H1 (cell line): ENCODE results near the gene MAPK8IP2. TPM values are rescaled to one million over a fixed set of nuclear protein-coding genes. Genes with fewer than 3 reads are reported as not detected.

Experiments
- CTBP2 ChIP-seq: IDR thresholded peaks from 2 replicates; pipeline ENCODE4 v1.7.0; 2011; ENCODE audit warnings: borderline replicate concordance, mild to moderate bottlenecking, moderate library complexity, mixed read lengths, low read length; ENCODE audit not compliant: insufficient read depth, insufficient read length
- polyA plus RNA-seq, 7 experiments: library from polyadenylated mRNA; depleted of rRNA in 3 of 7; stranded (reverse) in 5 of 7; unstranded in 2 of 7; fragments of >200 nt in 5 of 7; fragments of 200-250 nt in 2 of 7; gene quantifications; 1 replicate in 5 of 7; 2 replicates in 1 of 7; 4 replicates in 1 of 7; pipeline versions ENCODE4 v1.2.1 to v1.2.3, GENCODE V29; 2011 to 2013; ENCODE audit warnings: missing spikeins in 2 of 7, mixed read lengths in 2 of 7
- total RNA-seq: library from RNA; stranded (reverse); fragmentation: NEBNext Ultra II Directional; extraction: Animal tissue kit (Norgen Biotek cat#: 25700); gene quantifications from 2 replicates; pipeline ENCODE4 v1.2.1, GENCODE V29; 2021

MAPK8IP2 gene
- total and polyA plus RNA-seq, 2 of the 8 experiments (the other 6 are each of a cell fraction or from before 2014, with no cell fraction given) = 1.5 to 5.5 TPM

DNA sequence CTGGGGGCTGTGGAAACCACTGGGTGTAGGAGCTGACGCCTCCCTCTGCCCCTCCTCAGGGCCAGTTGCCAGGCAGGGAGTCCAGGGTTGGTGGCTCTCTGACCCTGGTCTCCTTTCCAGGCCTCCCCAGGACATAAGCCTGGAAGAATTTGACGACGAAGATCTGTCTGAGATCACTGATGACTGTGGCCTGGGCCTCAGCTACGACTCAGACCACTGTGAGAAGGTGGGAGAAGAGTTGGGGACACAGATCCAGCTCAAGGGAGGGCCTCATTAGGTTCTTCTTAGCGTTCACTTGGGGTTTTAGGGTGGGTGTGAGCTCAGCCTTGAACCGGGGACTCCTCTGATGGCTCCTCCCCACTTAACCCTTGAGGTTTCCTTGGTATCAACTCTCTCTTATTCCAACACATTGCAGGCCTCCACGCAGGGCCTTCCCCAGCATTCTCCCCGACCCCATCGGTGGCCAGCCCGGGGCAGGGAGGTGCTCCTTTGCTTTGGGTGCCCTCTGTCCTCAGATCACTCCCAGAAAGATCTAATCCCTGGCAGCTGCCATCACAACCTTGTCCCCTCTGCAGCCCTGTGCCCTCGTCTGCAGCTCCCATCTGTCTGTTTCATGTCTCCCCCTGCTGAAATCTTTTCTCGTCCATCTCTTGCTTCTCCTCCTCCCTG is 1.2 kb downstream of the MAPK8IP2 start (continued):
- no peak for TF ChIP-seq CTBP2
- TF ChIP-seq, all 59 proteins: peak for 2
